Fibroblast of the aortic adventitia (primary cell): ENCODE data around the gene TRPV5. TPM values are rescaled to one million over a fixed set of nuclear protein-coding genes. Genes with fewer than 3 reads are reported as not detected.

ENCODE experiments used
- DNase-seq: peaks from one replicate; pipeline ENCODE4 v3.0.0-alpha.2; 2010; ENCODE audit warnings: low read depth
- H3K4me3 ChIP-seq: 2 replicates; pipeline ENCODE4 v1.5.1; 2011; ENCODE audit warnings: low read depth, mild to moderate bottlenecking, control low read depth, low read length, moderate library complexity
- CTCF ChIP-seq: IDR thresholded peaks from 2 replicates; pipeline ENCODE4 v1.5.1; 2011; ENCODE audit warnings: mild to moderate bottlenecking, low read length, control low read depth, inconsistent platforms; ENCODE audit not compliant: insufficient read depth
- total RNA-seq: library from RNA; depleted of rRNA; stranded (reverse); fragments of >200 nt; gene quantifications from 2 replicates; pipeline ENCODE4 v1.2.3, GENCODE V29; 2012; ENCODE audit warnings: low replicate concordance

Gene TRPV5
- total RNA-seq, 1 donor: not detected

GRCh38 chr7:142941541-142941940, 8.0 kb upstream of the TRPV5 start:
- TF ChIP-seq CTCF: no peak
- no peak for DNase-seq
- H3K4me3 ChIP-seq: no peak overlapping the region

- TF ChIP-seq CTCF: no peak
- H3K4me3 ChIP-seq: no peak overlapping the region
- no peak for DNase-seq
These were observed 7.5 kb upstream of the TRPV5 start for GRCh38 chr7:142940966-142941535.

- no peak within 1 kb of the TSS for H3K4me3 ChIP-seq
- TF ChIP-seq CTCF: no peak
- DNase-seq: no peak
These were observed 5.8 kb upstream of the TRPV5 start, which contains the start of gene LLCFC1 for GRCh38 chr7:142939226-142939910. Gene LLCFC1, plus strand, starts transcription at chr7:142939484. Its CDS starts 138 bp downstream, at chr7:142939622.

GRCh38 chr7:142938611-142939010, 5.1 kb upstream of the TRPV5 start:
- H3K4me3 ChIP-seq: no peak overlapping the region
- DNase-seq: no peak
- TF ChIP-seq CTCF: no peak

- no peak overlapping the region for H3K4me3 ChIP-seq
- DNase-seq: no peak
- no peak for TF ChIP-seq CTCF
These were observed 2.5 kb upstream of the TRPV5 start for GRCh38 chr7:142935941-142936565.

GRCh38 chr7:142934056-142934455, 510 bp upstream of the TRPV5 start:
- H3K4me3 ChIP-seq: no peak overlapping the region
- DNase-seq: no peak
- no peak for TF ChIP-seq CTCF
